Activated T-helper 17 cell treated with anti-CD3 and anti-CD28 coated beads, Interleukin-2, amount 50 U/mL, for 72 hours (primary cell): ENCODE measurements around the gene SCCPDH. TPM values are rescaled to one million over a fixed set of nuclear protein-coding genes. Genes with fewer than 3 reads are reported as not detected.
"Not testable (repeated sequence)": the region's sequence is repeated elsewhere in the genome, so short reads cannot be mapped to it uniquely, and the experiment has no call there.

ENCODE experiments used
- ATAC-seq: fragments of 150-1000 bp; cut with Tn5 transposase; replicated peaks from 2 replicates; pipeline ENCODE4 v1.10.0; 2021; ENCODE audit warnings: mild to moderate bottlenecking, moderate library complexity
- H3K27ac Mint-ChIP-seq: one replicate; pipeline ENCODE4 v1.8.0; 2022; ENCODE audit warnings: mixed read lengths
- H3K27me3 Mint-ChIP-seq: one replicate; pipeline ENCODE4 v1.8.0; 2022; ENCODE audit warnings: mixed read lengths
- H3K36me3 Mint-ChIP-seq: one replicate; pipeline ENCODE4 v1.8.0; 2022; ENCODE audit warnings: low read depth, mild to moderate bottlenecking, mixed read lengths
- H3K4me1 Mint-ChIP-seq: one replicate; pipeline ENCODE4 v1.8.0; 2022; ENCODE audit warnings: mixed read lengths
- H3K4me3 Mint-ChIP-seq: one replicate; pipeline ENCODE4 v1.8.0; 2022; ENCODE audit warnings: mild to moderate bottlenecking, mixed read lengths
- H3K9me3 Mint-ChIP-seq: one replicate; pipeline ENCODE4 v1.8.0; 2022; ENCODE audit warnings: mixed read lengths
- total RNA-seq, 2 donors: library from RNA; stranded (reverse); gene quantifications; one replicate each; pipeline ENCODE4 v1.2.3, GENCODE V29; 2022

SCCPDH gene
- total RNA-seq, 2 donors from 2014 or later: 8.9 to 23.9 TPM

DNA sequence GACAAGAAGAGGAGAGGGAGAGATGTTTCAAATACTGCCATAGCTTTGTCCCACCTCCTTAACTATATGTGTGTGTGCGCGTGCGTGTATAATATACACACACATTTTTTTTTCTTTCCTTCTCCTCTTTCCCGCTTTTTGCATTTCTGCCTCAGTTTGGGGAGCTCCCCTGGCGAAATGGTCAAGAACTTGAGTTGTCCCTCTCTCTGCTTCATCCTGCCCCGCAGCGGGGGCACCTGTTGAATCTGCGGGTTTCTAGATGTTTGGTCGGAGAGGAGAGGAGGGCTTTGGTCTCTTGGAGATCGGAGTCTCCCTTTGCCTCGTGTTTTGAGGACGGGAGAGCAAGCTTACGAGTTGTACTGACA is 504 bp downstream of the SCCPDH start:
- H3K36me3 Mint-ChIP-seq: peaks cover 32% of the 10 kb centered on the region
- no peak for ATAC-seq
- H3K9me3 Mint-ChIP-seq: peaks cover 20% of the 10 kb centered on the region

DNA sequence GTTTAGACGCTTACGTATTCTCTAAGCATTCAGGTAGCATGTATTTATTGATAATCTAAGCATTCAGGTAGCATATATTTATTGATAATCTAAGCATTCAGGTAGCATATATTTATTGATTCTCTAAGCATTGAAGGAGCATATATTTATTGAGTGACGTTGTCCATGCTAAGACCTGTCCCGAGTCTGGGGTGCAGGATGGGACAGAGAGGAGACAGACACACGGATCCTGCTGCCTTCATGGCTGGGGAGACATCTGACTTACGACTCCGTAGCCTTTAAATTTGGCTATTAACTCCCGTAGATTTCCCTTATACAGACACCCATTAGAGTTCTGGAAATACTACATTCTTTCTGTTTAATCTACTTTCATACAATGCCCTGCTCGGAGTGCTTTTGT is 982 bp downstream of the SCCPDH start:
- no peaks in the 10 kb centered on the region for H3K4me1 Mint-ChIP-seq
- peaks cover 13% of the 10 kb centered on the region for H3K27me3 Mint-ChIP-seq
- no peak for ATAC-seq
- peak overlapping the region; percentile 84 for H3K4me3 Mint-ChIP-seq
- H3K27ac Mint-ChIP-seq: no peak overlapping the region
- H3K9me3 Mint-ChIP-seq: peaks cover 24% of the 10 kb centered on the region
- H3K36me3 Mint-ChIP-seq: peaks cover 36% of the 10 kb centered on the region

More for the DNA sequence above, 504 bp downstream of the SCCPDH start:
- no peak overlapping the region for H3K27ac Mint-ChIP-seq
- no peaks in the 10 kb centered on the region for H3K4me1 Mint-ChIP-seq
- H3K27me3 Mint-ChIP-seq: peaks cover 13% of the 10 kb centered on the region
- peak overlapping the region; percentile 84 for H3K4me3 Mint-ChIP-seq

DNA sequence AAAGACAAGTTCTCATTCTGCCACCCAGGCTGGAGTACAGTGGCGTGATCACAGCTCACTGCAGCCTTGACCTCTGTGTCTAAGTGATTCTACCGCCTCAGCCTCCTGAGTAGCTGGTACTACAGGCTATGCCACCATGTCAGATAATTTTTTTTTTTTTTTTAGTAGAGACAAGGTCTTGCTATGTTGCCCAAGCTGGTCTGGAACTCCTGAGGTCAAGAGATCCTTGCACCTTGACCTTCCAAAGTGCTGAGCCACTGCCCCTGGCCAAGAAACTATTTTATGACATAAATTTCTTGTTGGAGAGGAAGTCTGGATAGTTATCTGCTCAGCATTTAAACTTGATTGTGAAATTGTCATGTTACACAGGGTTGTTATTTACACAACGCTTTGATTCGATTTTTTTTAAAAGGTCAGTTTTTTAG is 2.1 kb downstream of the SCCPDH start:
- no peaks in the 10 kb centered on the region for H3K4me1 Mint-ChIP-seq
- H3K4me3 Mint-ChIP-seq: no peak overlapping the region
- H3K36me3 Mint-ChIP-seq: peaks cover 45% of the 10 kb centered on the region
- ATAC-seq: no peak
- H3K27ac Mint-ChIP-seq: no peak overlapping the region
- peaks cover 10% of the 10 kb centered on the region for H3K27me3 Mint-ChIP-seq
- H3K9me3 Mint-ChIP-seq: peaks cover 21% of the 10 kb centered on the region

DNA sequence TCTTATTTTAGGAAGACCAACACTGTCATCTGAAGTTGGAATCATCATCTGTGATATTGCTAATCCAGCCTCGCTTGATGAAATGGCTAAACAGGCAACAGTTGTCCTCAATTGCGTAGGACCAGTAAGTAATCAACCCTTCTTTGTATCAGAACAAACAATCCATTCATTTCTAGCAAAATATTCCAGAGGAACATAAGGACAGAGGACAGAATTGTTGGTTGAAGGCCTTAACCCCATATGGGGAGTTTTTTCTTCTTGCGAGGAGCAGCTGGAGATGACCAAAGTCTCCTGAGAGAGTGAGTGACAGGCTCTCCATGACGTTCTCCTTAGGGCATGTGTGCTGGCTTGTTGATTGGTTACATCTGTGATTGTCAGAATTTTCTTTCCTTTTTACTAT is 2.7 kb downstream of the SCCPDH start:
- H3K4me1 Mint-ChIP-seq: no peaks in the 10 kb centered on the region
- no peak for ATAC-seq
- H3K27me3 Mint-ChIP-seq: peaks cover 9% of the 10 kb centered on the region
- peaks cover 21% of the 10 kb centered on the region for H3K9me3 Mint-ChIP-seq
- no peak overlapping the region for H3K27ac Mint-ChIP-seq
- H3K36me3 Mint-ChIP-seq: peaks cover 51% of the 10 kb centered on the region
- no peak overlapping the region for H3K4me3 Mint-ChIP-seq

- ATAC-seq: no peak
- Mint-ChIP-seq H3K4me3 (no peak overlapping the region), H3K36me3 (peaks cover 54% of the 10 kb centered on the region), H3K9me3 (peaks cover 21% of the 10 kb centered on the region), H3K27ac (no peak overlapping the region), H3K4me1 (no peaks in the 10 kb centered on the region), H3K27me3 (peaks cover 7% of the 10 kb centered on the region)
These were observed 3.4 kb downstream of the SCCPDH start for GRCh38 chr1:246727594-246727993.

- no peaks in the 10 kb centered on the region for H3K4me1 Mint-ChIP-seq
- H3K36me3 Mint-ChIP-seq: peaks cover 55% of the 10 kb centered on the region
- H3K27me3 Mint-ChIP-seq: peaks cover 7% of the 10 kb centered on the region
- H3K27ac Mint-ChIP-seq: no peak overlapping the region
- no peak overlapping the region for H3K4me3 Mint-ChIP-seq
- ATAC-seq: no peak
- H3K9me3 Mint-ChIP-seq: peaks cover 21% of the 10 kb centered on the region
These were observed 4.1 kb downstream of the SCCPDH start for GRCh38 chr1:246728311-246728710.

GRCh38 chr1:246729040-246729439 is 4.8 kb downstream of the SCCPDH start:
- Mint-ChIP-seq H3K9me3 (peaks cover 21% of the 10 kb centered on the region), H3K36me3 (peaks cover 61% of the 10 kb centered on the region)
- H3K27me3 Mint-ChIP-seq, H3K4me3 Mint-ChIP-seq, ATAC-seq, H3K27ac Mint-ChIP-seq, H3K4me1 Mint-ChIP-seq: not testable (repeated sequence)

- Mint-ChIP-seq H3K9me3 (peaks cover 21% of the 10 kb centered on the region), H3K27ac (no peak overlapping the region), H3K4me1 (no peaks in the 10 kb centered on the region), H3K36me3 (peaks cover 74% of the 10 kb centered on the region), H3K4me3 (no peak overlapping the region), H3K27me3 (peaks cover 4% of the 10 kb centered on the region)
- ATAC-seq: no peak
These were observed 6.6 kb downstream of the SCCPDH start for GRCh38 chr1:246730839-246731238.

- not testable (repeated sequence) for H3K4me3 Mint-ChIP-seq, H3K4me1 Mint-ChIP-seq, ATAC-seq, H3K27me3 Mint-ChIP-seq, H3K27ac Mint-ChIP-seq
- peaks cover 21% of the 10 kb centered on the region for H3K9me3 Mint-ChIP-seq
- H3K36me3 Mint-ChIP-seq: peaks cover 75% of the 10 kb centered on the region
These were observed 7.7 kb downstream of the SCCPDH start for GRCh38 chr1:246731873-246732272.

DNA sequence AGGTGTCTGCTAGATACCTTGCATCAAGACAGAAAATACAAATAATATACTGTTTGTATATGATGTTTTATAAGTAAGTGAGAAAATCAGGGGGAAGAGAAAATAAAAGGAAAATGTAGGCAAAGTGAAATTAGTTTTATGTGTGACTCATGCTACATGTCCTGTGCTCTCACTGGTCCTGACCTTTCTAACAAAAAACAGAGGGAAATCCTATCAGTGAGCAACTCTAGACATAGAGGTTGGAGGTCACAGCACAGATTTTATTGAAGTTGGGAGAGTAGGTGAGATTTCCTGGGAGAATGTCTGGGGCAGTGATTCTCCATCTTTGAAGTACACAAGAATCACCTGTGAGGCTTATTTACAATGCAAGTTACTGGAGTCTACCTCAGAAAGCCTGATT is 9.5 kb downstream of the SCCPDH start:
- no peak overlapping the region for H3K4me3 Mint-ChIP-seq
- no peaks in the 10 kb centered on the region for H3K4me1 Mint-ChIP-seq
- H3K27me3 Mint-ChIP-seq: no peaks in the 10 kb centered on the region
- no peak for ATAC-seq
- peaks cover 59% of the 10 kb centered on the region for H3K36me3 Mint-ChIP-seq
- peaks cover 14% of the 10 kb centered on the region for H3K9me3 Mint-ChIP-seq
- H3K27ac Mint-ChIP-seq: peak overlapping the region; percentile 16

GRCh38 chr1:246734866-246735265 is 10.7 kb downstream of the SCCPDH start:
- no peak overlapping the region for H3K27ac Mint-ChIP-seq
- H3K36me3 Mint-ChIP-seq: peaks cover 53% of the 10 kb centered on the region
- no peak for ATAC-seq
- H3K4me3 Mint-ChIP-seq: no peak overlapping the region
- H3K27me3 Mint-ChIP-seq: no peaks in the 10 kb centered on the region
- H3K4me1 Mint-ChIP-seq: no peaks in the 10 kb centered on the region
- H3K9me3 Mint-ChIP-seq: peaks cover 5% of the 10 kb centered on the region

DNA sequence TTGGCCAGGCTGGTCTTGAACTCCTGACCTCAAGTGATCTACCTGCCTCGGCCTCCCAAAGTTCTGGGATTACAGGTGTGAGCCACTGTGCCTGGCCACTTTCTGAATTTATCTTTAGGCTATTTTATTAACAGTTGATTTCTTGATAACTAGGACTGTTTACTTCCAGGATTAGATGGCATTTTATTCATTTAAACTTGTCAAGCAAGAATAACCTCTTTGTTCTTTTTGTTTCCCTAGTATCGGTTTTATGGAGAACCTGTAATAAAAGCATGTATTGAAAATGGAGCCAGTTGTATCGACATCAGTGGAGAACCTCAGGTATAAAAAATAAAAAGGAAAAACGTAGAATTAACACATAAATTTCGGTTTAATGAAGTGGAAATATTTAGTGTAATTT is 11.5 kb downstream of the SCCPDH start:
- H3K27me3 Mint-ChIP-seq: no peaks in the 10 kb centered on the region
- ATAC-seq: no peak
- H3K36me3 Mint-ChIP-seq: peaks cover 47% of the 10 kb centered on the region
- H3K9me3 Mint-ChIP-seq: no peaks in the 10 kb centered on the region
- H3K4me1 Mint-ChIP-seq: no peaks in the 10 kb centered on the region
- no peak overlapping the region for H3K4me3 Mint-ChIP-seq
- H3K27ac Mint-ChIP-seq: no peak overlapping the region

- no peak overlapping the region for H3K27ac Mint-ChIP-seq
- no peak for ATAC-seq
- H3K4me3 Mint-ChIP-seq: no peak overlapping the region
- no peaks in the 10 kb centered on the region for H3K4me1 Mint-ChIP-seq
- no peaks in the 10 kb centered on the region for H3K27me3 Mint-ChIP-seq
- peaks cover 3% of the 10 kb centered on the region for H3K9me3 Mint-ChIP-seq
- peaks cover 12% of the 10 kb centered on the region for H3K36me3 Mint-ChIP-seq
These were observed 18.2 kb downstream of the SCCPDH start for GRCh38 chr1:246742396-246742795.

GRCh38 chr1:246746155-246746554 is 21.9 kb downstream of the SCCPDH start:
- H3K36me3 Mint-ChIP-seq, H3K27me3 Mint-ChIP-seq, H3K9me3 Mint-ChIP-seq, H3K4me3 Mint-ChIP-seq, H3K27ac Mint-ChIP-seq, H3K4me1 Mint-ChIP-seq, ATAC-seq: not testable (repeated sequence)

GRCh38 chr1:246748006-246748405 is 23.8 kb downstream of the SCCPDH start:
- Mint-ChIP-seq H3K4me3 (no peak overlapping the region), H3K9me3 (peaks cover 3% of the 10 kb centered on the region), H3K27me3 (no peaks in the 10 kb centered on the region), H3K27ac (no peak overlapping the region), H3K36me3 (no peaks in the 10 kb centered on the region), H3K4me1 (no peaks in the 10 kb centered on the region)
- ATAC-seq: no peak

GRCh38 chr1:246748867-246749266 is 24.7 kb downstream of the SCCPDH start:
- no peaks in the 10 kb centered on the region for H3K36me3 Mint-ChIP-seq
- H3K4me1 Mint-ChIP-seq: no peaks in the 10 kb centered on the region
- no peak overlapping the region for H3K27ac Mint-ChIP-seq
- no peak overlapping the region for H3K4me3 Mint-ChIP-seq
- H3K9me3 Mint-ChIP-seq: no peaks in the 10 kb centered on the region
- ATAC-seq: no peak
- no peaks in the 10 kb centered on the region for H3K27me3 Mint-ChIP-seq
